ENCODE measurements around the gene RIN3. TPM values are rescaled to one million over a fixed set of nuclear protein-coding genes. Genes with fewer than 3 reads are reported as not detected.

RIN3 gene
- total RNA-seq, 1 donor from 2014 or later: 18.8 TPM

GRCh38 chr14:92665661-92666110 lies 152.1 kb downstream of the RIN3 start:
- no peak for TF ChIP-seq CTCF (IDR thresholded peaks at IDR 0.05)
- no peak overlapping the region for H3K27ac Mint-ChIP-seq (ENCODE audit: unreplicated experiment)
- H3K4me1 Mint-ChIP-seq (ENCODE audit: low read depth): peaks cover 5% of the 10 kb centered on the region
- H3K36me3 Mint-ChIP-seq (ENCODE audit: low read depth): peaks cover 18% of the 10 kb centered on the region
- H3K9me3 Mint-ChIP-seq (ENCODE audit: low read depth): no peaks in the 10 kb centered on the region
- H3K27me3 Mint-ChIP-seq (ENCODE audit: low read depth): no peaks in the 10 kb centered on the region
- H3K4me3 Mint-ChIP-seq (ENCODE audit: unreplicated experiment): no peak overlapping the region
- DNase-seq (ENCODE audit: low spot score): no peak

GRCh38 chr14:92666251-92666650 lies 152.7 kb downstream of the RIN3 start:
- Mint-ChIP-seq H3K27me3 (ENCODE audit: low read depth) (no peaks in the 10 kb centered on the region), H3K36me3 (ENCODE audit: low read depth) (peaks cover 16% of the 10 kb centered on the region), H3K27ac (ENCODE audit: unreplicated experiment) (no peak overlapping the region), H3K4me3 (ENCODE audit: unreplicated experiment) (no peak overlapping the region), H3K4me1 (ENCODE audit: low read depth) (peaks cover 5% of the 10 kb centered on the region), H3K9me3 (ENCODE audit: low read depth) (no peaks in the 10 kb centered on the region)
- DNase-seq (ENCODE audit: low spot score): no peak
- TF ChIP-seq CTCF (IDR thresholded peaks at IDR 0.05): no peak

GRCh38 chr14:92668276-92668973 lies 154.8 kb downstream of the RIN3 start:
- Mint-ChIP-seq H3K4me1 (ENCODE audit: low read depth) (peaks cover 5% of the 10 kb centered on the region), H3K4me3 (ENCODE audit: unreplicated experiment) (no peak overlapping the region), H3K36me3 (ENCODE audit: low read depth) (peaks cover 15% of the 10 kb centered on the region), H3K9me3 (ENCODE audit: low read depth) (no peaks in the 10 kb centered on the region), H3K27me3 (ENCODE audit: low read depth) (no peaks in the 10 kb centered on the region), H3K27ac (ENCODE audit: unreplicated experiment) (no peak overlapping the region)
- DNase-seq (ENCODE audit: low spot score): no peak
- no peak for TF ChIP-seq CTCF (IDR thresholded peaks at IDR 0.05)

- Mint-ChIP-seq H3K9me3 (ENCODE audit: low read depth) (no peaks in the 10 kb centered on the region), H3K4me1 (ENCODE audit: low read depth) (peaks cover 5% of the 10 kb centered on the region), H3K36me3 (ENCODE audit: low read depth) (peaks cover 8% of the 10 kb centered on the region), H3K27me3 (ENCODE audit: low read depth) (no peaks in the 10 kb centered on the region), H3K27ac (ENCODE audit: unreplicated experiment) (peak overlapping the region; percentile 33), H3K4me3 (ENCODE audit: unreplicated experiment) (no peak overlapping the region)
- no peak for DNase-seq (ENCODE audit: low spot score)
- peak; percentile 57 for TF ChIP-seq CTCF (IDR thresholded peaks at IDR 0.05)
Measured at GRCh38 chr14:92670160-92670559, 156.6 kb downstream of the RIN3 start.

- no peak overlapping the region for H3K4me3 Mint-ChIP-seq (ENCODE audit: unreplicated experiment)
- H3K27ac Mint-ChIP-seq (ENCODE audit: unreplicated experiment): no peak overlapping the region
- no peak for DNase-seq (ENCODE audit: low spot score)
- H3K27me3 Mint-ChIP-seq (ENCODE audit: low read depth): no peaks in the 10 kb centered on the region
- TF ChIP-seq CTCF (IDR thresholded peaks at IDR 0.05): no peak
- H3K4me1 Mint-ChIP-seq (ENCODE audit: low read depth): peaks cover 5% of the 10 kb centered on the region
- H3K9me3 Mint-ChIP-seq (ENCODE audit: low read depth): no peaks in the 10 kb centered on the region
- peaks cover 10% of the 10 kb centered on the region for H3K36me3 Mint-ChIP-seq (ENCODE audit: low read depth)
Measured at GRCh38 chr14:92670643-92671366, 157.2 kb downstream of the RIN3 start.
